Measurements from ENCODE around the gene HOXB5.

DNA sequence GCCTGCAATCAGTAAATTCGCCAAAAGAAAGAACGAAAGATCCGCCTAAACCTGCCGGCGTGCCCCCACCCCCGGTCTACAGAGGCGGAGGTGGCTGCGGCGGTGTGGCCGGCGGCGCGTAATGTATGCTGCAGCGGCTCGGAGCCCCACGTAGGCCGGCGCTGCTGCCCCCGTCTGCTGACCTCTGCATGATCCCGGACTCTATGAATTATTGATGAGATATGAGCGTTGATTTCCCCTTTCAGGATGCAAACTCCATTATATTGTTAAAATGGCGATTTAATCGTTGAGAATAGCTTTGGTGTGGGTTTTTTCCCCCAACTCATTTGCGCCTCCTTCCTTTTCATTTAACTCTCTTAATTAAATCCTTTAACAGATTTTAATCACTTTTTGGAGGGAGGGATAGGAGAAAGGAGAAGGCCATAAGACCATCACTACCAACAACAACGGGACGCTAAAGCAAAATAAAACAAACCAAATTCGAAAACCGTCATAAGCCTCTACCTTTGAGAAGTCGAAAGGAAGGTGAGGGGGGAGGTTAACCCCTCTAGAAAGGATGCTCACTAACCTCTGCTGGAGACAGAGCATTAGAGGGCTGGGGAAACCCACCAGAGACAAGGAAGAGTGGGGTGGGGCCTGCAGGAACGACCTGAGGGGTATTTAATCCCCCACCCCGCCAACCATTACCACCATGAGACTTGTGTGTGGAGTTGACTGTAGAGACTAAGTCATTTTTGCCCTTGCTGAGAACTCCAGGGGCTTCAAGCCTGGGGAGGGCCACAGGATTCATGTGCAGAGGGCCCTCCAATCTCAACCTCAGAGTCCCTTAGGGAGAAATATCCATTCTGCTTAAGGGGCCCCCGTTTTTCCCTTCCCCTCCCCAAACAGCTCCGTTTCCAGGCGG lies 7.0 kb downstream of the HOXB5 start:
- TF ChIP-seq ZNF292 (tag by site-specific recombination; IDR thresholded peaks at IDR 0.05; ENCODE audit: borderline replicate concordance, low read depth) (no peak), ZNF211 (tag by site-specific recombination; IDR thresholded peaks at IDR 0.05; ENCODE audit: low read depth) (no peak), GLI4 (tag by site-specific recombination; IDR thresholded peaks at IDR 0.05) (no peak)
- TF ChIP-seq, protein P1, sequence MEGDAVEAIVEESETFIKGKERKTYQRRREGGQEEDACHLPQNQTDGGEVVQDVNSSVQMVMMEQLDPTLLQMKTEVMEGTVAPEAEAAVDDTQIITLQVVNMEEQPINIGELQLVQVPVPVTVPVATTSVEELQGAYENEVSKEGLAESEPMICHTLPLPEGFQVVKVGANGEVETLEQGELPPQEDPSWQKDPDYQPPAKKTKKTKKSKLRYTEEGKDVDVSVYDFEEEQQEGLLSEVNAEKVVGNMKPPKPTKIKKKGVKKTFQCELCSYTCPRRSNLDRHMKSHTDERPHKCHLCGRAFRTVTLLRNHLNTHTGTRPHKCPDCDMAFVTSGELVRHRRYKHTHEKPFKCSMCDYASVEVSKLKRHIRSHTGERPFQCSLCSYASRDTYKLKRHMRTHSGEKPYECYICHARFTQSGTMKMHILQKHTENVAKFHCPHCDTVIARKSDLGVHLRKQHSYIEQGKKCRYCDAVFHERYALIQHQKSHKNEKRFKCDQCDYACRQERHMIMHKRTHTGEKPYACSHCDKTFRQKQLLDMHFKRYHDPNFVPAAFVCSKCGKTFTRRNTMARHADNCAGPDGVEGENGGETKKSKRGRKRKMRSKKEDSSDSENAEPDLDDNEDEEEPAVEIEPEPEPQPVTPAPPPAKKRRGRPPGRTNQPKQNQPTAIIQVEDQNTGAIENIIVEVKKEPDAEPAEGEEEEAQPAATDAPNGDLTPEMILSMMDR (tag by site-specific recombination; IDR thresholded peaks at IDR 0.05), result no peak
